GM11168 (cell line): Measurements from ENCODE around the gene SLCO3A1.

Experiments
- in situ Hi-C: fragments of 300-500 bp; cut with MboI; formaldehyde crosslinking; loops from one replicate; pipeline ENCODE4 v1.12.0; 2022; ENCODE audit warnings: low sequenced_read_pairs; ENCODE audit not compliant: unreplicated experiment

SLCO3A1 gene

GRCh38 chr15:91857772-91858171 is 4.3 kb downstream of the SLCO3A1 start:
- in situ Hi-C loops, result no loop called here

GRCh38 chr15:91860498-91860897 is 7.0 kb downstream of the SLCO3A1 start:
- in situ Hi-C loops, result no loop called here

- in situ Hi-C loops, result no loop called here
Observed at GRCh38 chr15:91861223-91861622, 7.7 kb downstream of the SLCO3A1 start.

DNA sequence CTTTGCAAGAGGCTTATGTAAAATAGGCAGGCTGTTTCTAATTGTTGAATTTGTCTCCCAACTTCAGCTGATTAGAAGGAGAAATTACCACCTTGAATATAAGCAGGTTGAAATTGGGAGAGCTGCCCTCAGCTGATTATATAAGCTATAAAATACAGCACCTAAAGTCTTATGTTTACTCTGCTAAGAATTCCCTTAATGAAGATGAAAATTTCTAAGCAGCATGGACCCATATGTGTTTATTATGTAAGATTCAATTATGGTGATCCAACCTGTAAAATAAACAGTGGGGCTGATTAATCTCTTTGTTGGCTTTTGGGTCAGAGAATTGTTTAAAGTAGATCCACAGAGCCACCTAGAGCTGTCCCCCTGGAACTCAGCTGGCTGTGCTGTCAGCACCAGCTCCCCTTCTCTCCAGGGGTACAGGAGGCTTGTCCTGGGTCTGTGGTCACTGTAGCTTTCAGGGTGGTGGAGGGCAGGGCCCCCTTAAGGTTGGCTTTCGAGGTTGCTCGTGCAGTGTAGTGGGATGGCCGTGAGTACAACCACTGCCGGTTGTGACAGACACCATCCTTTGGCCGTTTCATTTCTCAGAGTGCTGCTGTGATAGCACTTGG is 9.5 kb downstream of the SLCO3A1 start:
- in situ Hi-C loops, result no loop called here

DNA sequence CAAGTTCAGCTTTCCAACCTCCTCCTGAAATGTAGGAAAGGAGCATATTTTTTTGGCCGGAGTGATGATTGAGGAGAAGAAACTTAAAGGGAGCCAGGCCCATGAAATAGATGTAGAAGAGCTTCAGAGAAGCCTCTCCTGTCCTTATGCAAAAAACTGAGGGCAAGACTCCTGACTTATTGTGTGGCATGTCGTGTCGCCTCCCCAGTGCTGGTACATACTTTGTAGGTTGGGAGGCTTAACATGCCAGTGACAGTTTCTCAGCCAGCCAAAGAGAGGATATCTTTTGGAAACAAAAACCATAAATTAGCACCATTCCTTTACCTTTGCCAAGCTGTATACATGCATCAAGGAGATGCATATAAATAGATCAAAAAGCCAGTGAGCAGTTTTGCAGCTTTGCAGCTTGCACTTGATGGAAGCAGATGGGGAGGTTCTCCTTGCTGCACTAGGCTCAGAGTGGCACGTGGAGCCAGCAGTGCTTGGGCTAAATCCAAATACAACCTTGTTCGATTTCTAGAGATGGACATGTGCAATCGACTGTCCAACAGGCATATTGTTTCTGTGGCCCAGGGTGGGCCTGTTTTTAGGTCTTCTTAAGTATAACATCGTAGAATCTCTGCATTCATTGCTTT is 10.2 kb downstream of the SLCO3A1 start:
- in situ Hi-C loops, result no loop called here

GRCh38 chr15:91864664-91865063 is 11.2 kb downstream of the SLCO3A1 start:
- in situ Hi-C loops, result no loop called here

DNA sequence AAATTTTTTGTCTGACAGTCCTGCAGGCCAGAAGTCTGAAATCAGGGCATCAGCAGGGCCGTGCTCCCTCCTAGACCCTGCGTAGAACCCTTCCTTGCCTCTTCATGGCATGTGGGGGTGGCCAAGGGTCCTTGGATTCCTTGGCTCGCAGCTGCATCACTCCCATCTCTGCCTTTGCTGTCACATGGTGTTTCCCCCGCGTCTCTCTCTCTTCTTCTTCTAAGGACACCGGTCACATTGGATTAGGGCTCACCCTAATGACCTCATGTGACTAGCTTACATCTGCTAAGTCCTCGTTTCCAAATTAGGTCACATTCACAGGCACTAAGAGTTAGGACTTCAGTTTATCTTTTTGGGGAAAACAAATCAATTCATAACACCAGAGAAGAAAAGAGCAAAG is 12.0 kb downstream of the SLCO3A1 start:
- in situ Hi-C loops, result no loop called here

GRCh38 chr15:91865950-91866349 is 12.4 kb downstream of the SLCO3A1 start:
- in situ Hi-C loops, result no loop called here

DNA sequence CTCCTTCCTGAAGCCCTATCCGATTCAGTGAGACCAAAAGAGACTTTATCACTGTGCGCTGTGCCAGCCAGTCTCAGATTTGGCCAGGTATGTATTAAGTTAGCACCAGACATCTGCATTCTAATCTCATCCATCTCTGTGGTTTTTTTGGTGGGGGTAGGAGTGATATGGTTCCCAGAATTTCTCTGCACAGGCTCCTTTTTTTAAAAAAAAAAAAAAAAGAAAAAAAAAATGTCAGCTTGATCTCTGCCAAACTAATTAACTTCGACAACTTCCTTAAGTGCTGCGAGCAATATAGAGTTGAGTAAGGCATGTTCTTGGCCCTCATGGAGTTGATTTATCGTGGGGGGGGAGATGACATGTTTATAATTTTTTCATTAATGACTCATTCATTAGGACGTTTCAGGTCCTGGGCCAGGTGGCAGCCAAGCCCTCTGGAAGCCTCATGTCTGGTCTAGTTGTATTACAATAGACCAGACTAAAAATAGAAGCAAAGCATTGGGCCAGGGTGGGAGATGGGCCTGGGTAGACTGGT is 12.9 kb downstream of the SLCO3A1 start:
- in situ Hi-C loops, result no loop called here

- in situ Hi-C loops, result no loop called here
Observed at GRCh38 chr15:91866971-91867372, 13.5 kb downstream of the SLCO3A1 start.

DNA sequence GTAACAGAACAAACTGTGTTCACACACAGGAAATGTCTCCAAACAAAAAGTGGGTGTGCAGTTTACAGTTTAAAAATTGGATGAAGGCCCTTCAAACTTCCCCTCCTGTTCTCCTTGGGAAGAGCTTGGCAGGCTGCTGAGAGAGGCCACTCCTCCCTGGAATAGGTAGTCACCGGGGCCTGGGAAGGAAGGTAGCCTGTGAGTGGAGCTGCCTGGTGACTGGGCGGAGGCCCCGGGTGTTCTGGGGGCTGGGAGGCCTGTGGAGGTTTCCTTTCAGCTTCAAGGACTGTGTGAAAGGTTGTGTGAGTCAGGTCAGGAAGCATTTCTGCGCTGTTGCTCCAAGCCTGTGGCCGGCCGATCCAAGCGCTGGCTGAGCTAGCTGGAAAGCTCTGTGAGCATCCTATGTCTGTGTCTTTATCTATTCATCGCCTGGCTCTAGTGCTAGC is 14.1 kb downstream of the SLCO3A1 start:
- in situ Hi-C loops, result no loop called here

DNA sequence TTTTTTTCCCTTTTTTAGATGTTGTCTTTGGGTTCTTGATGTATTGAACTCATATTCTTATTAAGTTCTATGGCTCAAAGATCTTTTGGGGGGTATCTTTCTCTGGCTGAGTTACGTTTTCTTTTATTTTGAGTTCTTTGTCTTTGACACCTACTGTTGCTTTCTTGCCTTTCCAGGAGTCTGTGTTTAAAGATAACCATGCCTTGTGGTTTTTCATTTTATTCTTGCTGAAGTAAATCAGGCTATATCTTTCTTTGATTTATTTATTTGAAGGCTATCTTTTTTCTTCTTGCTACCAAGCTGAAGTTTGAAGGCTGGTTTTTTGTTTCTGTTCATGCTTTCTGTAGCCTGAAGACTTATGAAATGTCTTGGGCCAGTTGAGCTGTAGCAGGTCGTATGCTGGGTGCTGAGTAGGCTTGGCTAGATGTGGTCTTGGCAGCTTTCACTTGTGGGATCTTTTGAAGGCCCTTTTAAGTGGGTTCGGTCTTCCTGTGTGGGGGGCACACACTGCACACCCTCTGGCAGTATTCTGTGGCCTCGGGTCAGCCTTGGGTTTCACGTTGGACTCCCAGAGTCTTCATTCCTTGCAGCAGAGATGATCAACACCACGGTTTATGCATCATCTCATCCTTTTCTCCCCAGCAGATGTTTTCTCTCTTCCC is 17.5 kb downstream of the SLCO3A1 start:
- in situ Hi-C loops, result no loop called here

GRCh38 chr15:91871837-91872236 is 18.3 kb downstream of the SLCO3A1 start:
- in situ Hi-C loops, result no loop called here

- in situ Hi-C loops, result no loop called here
Observed at GRCh38 chr15:91872356-91873137, 19.0 kb downstream of the SLCO3A1 start.

DNA sequence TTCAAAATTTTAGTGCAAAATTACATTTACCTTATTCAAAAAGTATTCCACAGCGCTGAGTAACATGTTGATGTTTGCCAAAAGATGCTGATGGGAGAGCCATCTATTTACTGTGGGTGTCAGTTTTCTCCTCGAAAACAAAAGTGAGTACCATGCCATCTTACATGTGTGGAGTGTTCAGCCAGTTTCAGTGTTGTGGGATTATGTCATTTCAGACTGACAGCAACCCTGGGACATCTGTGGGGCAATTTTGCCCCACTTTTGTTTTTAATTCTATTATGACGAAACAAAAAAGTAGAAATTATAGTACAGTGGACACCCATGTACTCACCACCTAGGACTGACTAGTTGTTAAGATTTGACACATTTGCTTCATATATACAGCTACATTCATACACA is 19.6 kb downstream of the SLCO3A1 start:
- in situ Hi-C loops, result no loop called here

DNA sequence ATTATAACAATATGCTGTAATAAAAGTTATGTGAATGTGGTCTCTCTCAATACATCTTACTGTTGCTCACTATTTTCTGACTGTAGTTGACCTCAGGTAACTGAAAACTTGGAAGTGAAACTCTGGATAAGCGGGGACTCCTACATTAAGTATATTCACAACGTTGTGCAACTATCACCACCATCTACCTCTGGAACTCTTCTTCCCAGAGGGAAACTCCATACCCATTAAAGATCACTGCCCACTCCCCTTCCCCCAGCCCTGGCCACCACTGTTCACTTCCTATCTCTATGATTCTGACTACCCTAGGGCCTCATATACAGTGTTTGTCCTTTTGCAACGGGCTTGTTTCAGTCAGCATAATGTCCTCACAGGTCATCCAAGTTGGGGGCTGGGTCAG is 20.7 kb downstream of the SLCO3A1 start:
- in situ Hi-C loops, result no loop called here

DNA sequence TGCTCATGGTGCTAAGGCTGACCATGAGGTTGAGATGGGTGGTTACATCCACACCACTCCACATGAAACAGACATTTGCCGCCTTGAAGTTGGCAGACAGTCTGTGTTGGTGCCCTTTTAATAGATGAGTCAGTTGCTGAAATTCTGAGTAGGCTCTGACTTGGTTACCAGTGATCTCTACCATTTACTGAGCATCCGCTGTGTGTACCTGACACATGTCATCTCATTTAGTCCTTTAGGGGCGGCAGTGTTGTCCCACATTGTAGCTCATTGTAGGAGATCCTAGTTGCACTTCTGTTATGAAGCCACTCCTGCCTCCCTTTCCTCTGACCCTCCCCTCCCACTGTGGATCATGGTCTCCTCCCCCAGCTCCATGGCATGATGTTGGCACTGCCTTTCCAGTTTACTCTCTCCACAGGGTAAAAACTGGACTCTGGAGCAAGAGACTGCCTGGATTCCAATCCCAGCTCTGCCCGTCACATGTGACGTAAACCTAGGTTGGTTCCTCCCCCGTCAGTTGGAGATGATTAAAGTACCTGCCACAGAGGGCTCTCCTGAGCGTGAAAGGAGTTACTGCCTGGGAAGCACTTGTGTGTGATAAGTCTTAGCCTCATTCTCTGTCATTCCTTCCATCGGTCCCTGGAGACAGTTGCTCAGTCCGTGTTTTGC is 21.6 kb downstream of the SLCO3A1 start:
- in situ Hi-C loops, result no loop called here

DNA sequence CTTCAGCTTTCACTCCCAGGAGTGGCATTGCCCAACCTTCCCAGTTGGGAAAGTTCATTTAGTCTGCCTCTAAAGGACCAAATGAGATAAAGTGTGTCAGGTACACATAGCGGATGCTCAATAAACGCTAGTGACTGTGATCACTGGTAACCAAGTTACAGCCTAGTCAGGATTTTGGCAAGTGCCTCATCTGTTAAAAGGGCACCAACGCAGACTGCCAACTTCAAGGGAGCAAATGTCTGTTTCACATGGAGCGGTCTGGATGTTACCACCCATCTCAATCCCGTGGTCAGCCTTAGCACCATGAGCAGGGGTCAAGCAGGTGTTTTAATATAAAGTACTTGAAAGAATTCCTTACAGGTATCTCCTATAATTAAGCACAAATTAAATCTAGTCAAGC is 22.7 kb downstream of the SLCO3A1 start:
- in situ Hi-C loops, result no loop called here

DNA sequence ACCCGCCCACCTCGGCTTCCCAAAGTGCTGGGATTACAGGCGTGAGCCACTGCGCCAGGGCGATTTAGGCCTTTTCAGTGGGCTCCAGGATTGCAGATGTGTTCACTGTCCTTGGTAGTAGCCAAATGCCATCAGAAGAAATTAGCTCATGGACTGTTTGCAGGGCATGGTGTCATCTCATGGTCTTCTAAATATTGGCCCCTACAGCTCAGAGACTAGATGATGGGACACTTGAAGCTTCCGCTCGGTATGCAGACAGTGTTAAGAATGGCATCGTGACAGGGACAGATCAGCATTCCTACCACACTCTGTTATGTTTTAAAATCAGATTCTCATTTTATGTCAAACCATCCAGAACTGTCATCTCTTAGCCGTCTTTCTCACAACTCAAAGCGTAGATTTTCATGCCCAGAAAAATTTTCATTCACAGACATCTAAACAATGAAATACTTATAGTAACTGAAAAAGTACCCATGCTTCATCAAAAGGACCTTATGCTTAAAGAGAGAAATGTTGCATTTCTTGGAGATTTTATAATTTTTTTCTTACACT is 24.9 kb downstream of the SLCO3A1 start:
- in situ Hi-C loops, result no loop called here

DNA sequence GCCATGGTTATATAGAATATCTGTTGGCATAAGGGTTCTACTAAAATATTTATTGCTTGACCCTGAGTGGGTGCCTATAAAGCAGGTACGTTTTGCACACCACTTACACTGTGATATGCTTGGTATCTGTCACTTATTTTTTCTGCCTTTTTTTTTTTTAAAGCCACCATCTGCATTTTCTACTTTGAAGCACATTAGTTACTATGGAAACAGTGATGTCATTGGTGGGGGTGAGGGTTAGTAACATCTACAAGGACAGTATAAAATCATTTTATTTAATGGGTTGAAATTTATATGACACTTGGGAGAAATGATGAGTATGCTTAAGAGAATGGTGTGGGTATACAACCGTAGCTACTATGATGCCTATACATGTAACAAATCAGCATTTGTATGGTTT is 25.6 kb downstream of the SLCO3A1 start:
- in situ Hi-C loops, result no loop called here
